Measurements from ENCODE around the gene GRIN1. TPM values are rescaled to one million over a fixed set of nuclear protein-coding genes. Genes with fewer than 3 reads are reported as not detected.

GRIN1 gene
- total RNA-seq, 1 experiment from 2014 or later: not detected

DNA sequence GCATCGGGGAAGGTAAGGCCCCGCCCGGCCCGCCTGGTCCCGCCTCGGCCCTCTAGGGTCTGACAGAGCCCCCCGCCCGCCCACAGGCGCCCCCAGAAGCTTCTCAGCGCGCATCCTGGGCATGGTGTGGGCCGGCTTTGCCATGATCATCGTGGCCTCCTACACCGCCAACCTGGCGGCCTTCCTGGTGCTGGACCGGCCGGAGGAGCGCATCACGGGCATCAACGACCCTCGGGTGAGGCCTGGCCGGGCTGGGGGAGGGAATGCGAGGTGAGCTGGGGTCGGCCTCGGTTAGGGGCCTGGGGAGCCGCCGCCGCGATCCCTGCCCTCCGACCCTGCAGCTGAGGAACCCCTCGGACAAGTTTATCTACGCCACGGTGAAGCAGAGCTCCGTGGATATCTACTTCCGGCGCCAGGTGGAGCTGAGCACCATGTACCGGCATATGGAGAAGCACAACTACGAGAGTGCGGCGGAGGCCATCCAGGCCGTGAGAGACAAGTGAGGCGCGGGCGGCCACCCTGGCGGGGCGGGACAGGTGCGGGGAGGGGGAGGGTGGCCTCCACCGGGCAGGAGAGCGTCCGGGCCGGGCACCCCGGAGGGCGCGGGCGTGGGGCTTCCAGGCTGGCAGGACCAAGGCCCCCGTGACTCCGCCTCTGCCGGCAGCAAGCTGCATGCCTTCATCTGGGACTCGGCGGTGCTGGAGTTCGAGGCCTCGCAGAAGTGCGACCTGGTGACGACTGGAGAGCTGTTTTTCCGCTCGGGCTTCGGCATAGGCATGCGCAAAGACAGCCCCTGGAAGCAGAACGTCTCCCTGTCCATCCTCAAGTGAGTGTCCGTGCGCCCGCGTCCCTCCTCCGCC, 23.8 kb downstream of the GRIN1 start:
- Histone ChIP-seq H3K36me3 (ENCODE audit: insufficient read depth, low read length) (no peaks in the 10 kb centered on the region), H3K4me1 (ENCODE audit: low read length) (no peaks in the 10 kb centered on the region), H3K9ac (ENCODE audit: low read length) (no peak overlapping the region), H3K27me3 (ENCODE audit: low read length) (no peaks in the 10 kb centered on the region), H3K9me3 (ENCODE audit: low read length) (no peaks in the 10 kb centered on the region), H4K20me1 (ENCODE audit: insufficient read depth, low read depth, low read length) (0 out of 2 replicates have a peak, but pooled peaks cover 2% of the 10 kb centered on the region), H3K27ac (ENCODE audit: low read length) (no peak overlapping the region), H3K4me3 (ENCODE audit: low read length) (no peak overlapping the region), H2AFZ (ENCODE audit: low read length) (no peak overlapping the region), H3K4me2 (ENCODE audit: low read depth, low read length, poor library complexity, severe bottlenecking) (no peak overlapping the region), H3K9me2 (replicated peaks; ENCODE audit: insufficient read depth, low read length) (no peaks in the 10 kb centered on the region), H3K79me2 (ENCODE audit: low read length) (no peaks in the 10 kb centered on the region)
- no peak for DNase-seq

DNA sequence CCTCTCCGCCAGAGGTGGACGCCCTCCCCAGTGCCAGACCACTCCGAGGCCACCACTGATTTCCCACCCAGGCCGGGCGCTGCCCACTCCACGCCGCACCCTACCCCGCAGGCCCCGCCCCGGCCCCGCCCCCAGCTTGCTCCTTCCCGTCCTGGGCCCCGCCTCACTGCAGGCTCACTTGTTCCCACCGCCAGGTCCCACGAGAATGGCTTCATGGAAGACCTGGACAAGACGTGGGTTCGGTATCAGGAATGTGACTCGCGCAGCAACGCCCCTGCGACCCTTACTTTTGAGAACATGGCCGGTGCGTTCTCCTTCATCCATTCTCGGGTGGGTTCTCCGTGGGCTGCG, 24.4 kb downstream of the GRIN1 start:
- Histone ChIP-seq H3K9ac (ENCODE audit: low read length) (no peak overlapping the region), H3K79me2 (ENCODE audit: low read length) (no peaks in the 10 kb centered on the region), H3K4me2 (ENCODE audit: low read depth, low read length, poor library complexity, severe bottlenecking) (no peak overlapping the region), H3K9me3 (ENCODE audit: low read length) (no peaks in the 10 kb centered on the region), H2AFZ (ENCODE audit: low read length) (no peak overlapping the region), H4K20me1 (ENCODE audit: insufficient read depth, low read depth, low read length) (0 out of 2 replicates have a peak, but pooled peaks cover 2% of the 10 kb centered on the region), H3K27me3 (ENCODE audit: low read length) (no peaks in the 10 kb centered on the region), H3K4me3 (ENCODE audit: low read length) (no peak overlapping the region), H3K27ac (ENCODE audit: low read length) (no peak overlapping the region), H3K4me1 (ENCODE audit: low read length) (no peaks in the 10 kb centered on the region), H3K36me3 (ENCODE audit: insufficient read depth, low read length) (no peaks in the 10 kb centered on the region), H3K9me2 (replicated peaks; ENCODE audit: insufficient read depth, low read length) (no peaks in the 10 kb centered on the region)
- DNase-seq: no peak

GRCh38 chr9:137163805-137164204, 24.9 kb downstream of the GRIN1 start:
- no peaks in the 10 kb centered on the region for H3K27me3 ChIP-seq (ENCODE audit: low read length)
- H4K20me1 ChIP-seq (ENCODE audit: insufficient read depth, low read depth, low read length): 0 out of 2 replicates have a peak, but pooled peaks cover 2% of the 10 kb centered on the region
- H3K36me3 ChIP-seq (ENCODE audit: insufficient read depth, low read length): no peaks in the 10 kb centered on the region
- H3K4me2 ChIP-seq (ENCODE audit: low read depth, low read length, poor library complexity, severe bottlenecking): no peak overlapping the region
- no peaks in the 10 kb centered on the region for H3K9me2 ChIP-seq (replicated peaks; ENCODE audit: insufficient read depth, low read length)
- peaks cover 3% of the 10 kb centered on the region; the same call in 1 of the 2 replicates for H3K4me1 ChIP-seq (ENCODE audit: low read length)
- DNase-seq: no peak
- no peaks in the 10 kb centered on the region for H3K9me3 ChIP-seq (ENCODE audit: low read length)
- no peak overlapping the region for H3K27ac ChIP-seq (ENCODE audit: low read length)
- H2AFZ ChIP-seq (ENCODE audit: low read length): no peak overlapping the region
- no peak overlapping the region for H3K4me3 ChIP-seq (ENCODE audit: low read length)
- H3K9ac ChIP-seq (ENCODE audit: low read length): no peak overlapping the region
- H3K79me2 ChIP-seq (ENCODE audit: low read length): no peaks in the 10 kb centered on the region

GRCh38 chr9:137164370-137165249, 25.7 kb downstream of the GRIN1 start:
- no peak for DNase-seq
- H2AFZ ChIP-seq (ENCODE audit: low read length): no peak overlapping the region
- no peaks in the 10 kb centered on the region for H3K9me2 ChIP-seq (replicated peaks; ENCODE audit: insufficient read depth, low read length)
- H3K79me2 ChIP-seq (ENCODE audit: low read length): no peaks in the 10 kb centered on the region
- no peak overlapping the region for H3K27ac ChIP-seq (ENCODE audit: low read length)
- no peaks in the 10 kb centered on the region for H3K27me3 ChIP-seq (ENCODE audit: low read length)
- H3K9ac ChIP-seq (ENCODE audit: low read length): no peak overlapping the region
- H3K4me2 ChIP-seq (ENCODE audit: low read depth, low read length, poor library complexity, severe bottlenecking): no peak overlapping the region
- H3K36me3 ChIP-seq (ENCODE audit: insufficient read depth, low read length): no peaks in the 10 kb centered on the region
- H3K4me3 ChIP-seq (ENCODE audit: low read length): no peak overlapping the region
- no peaks in the 10 kb centered on the region for H4K20me1 ChIP-seq (ENCODE audit: insufficient read depth, low read depth, low read length)
- H3K4me1 ChIP-seq (ENCODE audit: low read length): peaks cover 11% of the 10 kb centered on the region
- H3K9me3 ChIP-seq (ENCODE audit: low read length): no peaks in the 10 kb centered on the region

DNA sequence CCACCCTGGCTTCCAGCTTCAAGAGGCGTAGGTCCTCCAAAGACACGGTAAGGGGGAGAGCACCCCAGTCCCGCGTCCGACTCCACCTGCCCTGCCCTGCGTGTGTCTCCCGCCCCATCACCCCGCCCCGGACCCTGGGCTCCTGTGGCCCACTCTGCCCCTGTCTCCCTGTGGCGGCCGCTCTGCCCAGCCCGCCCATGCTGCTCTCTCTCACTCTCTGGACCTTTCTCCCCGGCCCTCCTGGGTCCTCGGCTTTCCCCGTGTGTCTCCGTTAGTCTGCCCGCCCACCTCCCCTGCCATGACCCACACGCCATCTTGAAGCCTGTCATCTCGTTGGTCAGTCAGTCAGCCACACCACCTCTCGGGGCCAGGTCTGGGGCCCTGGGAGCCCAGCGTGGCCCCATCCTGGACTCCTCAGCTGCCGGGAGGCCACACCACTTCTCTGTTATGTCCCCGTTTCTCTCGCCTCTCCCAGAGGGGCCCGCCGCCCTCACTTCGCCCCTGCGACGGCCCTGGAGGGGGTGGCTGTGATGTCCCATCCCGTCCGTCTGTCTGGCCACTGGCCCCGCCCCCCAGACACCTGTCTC, 26.4 kb downstream of the GRIN1 start:
- Histone ChIP-seq H3K9me2 (replicated peaks; ENCODE audit: insufficient read depth, low read length) (no peaks in the 10 kb centered on the region), H3K27me3 (ENCODE audit: low read length) (no peaks in the 10 kb centered on the region), H2AFZ (ENCODE audit: low read length) (no peak overlapping the region), H3K4me2 (ENCODE audit: low read depth, low read length, poor library complexity, severe bottlenecking) (no peak overlapping the region), H3K9me3 (ENCODE audit: low read length) (no peaks in the 10 kb centered on the region), H3K27ac (ENCODE audit: low read length) (no peak overlapping the region), H3K36me3 (ENCODE audit: insufficient read depth, low read length) (no peaks in the 10 kb centered on the region), H3K4me1 (ENCODE audit: low read length) (peaks cover 18% of the 10 kb centered on the region), H4K20me1 (ENCODE audit: insufficient read depth, low read depth, low read length) (peaks cover 4% of the 10 kb centered on the region; the same call in 1 of the 2 replicates), H3K9ac (ENCODE audit: low read length) (no peak overlapping the region), H3K79me2 (ENCODE audit: low read length) (no peaks in the 10 kb centered on the region), H3K4me3 (ENCODE audit: low read length) (no peak overlapping the region)
- DNase-seq: no peak

GRCh38 chr9:137166380-137167229, 27.7 kb downstream of the GRIN1 start:
- no peak for DNase-seq
- Histone ChIP-seq H3K27me3 (ENCODE audit: low read length) (no peaks in the 10 kb centered on the region), H3K4me2 (ENCODE audit: low read depth, low read length, poor library complexity, severe bottlenecking) (no peak overlapping the region), H3K79me2 (ENCODE audit: low read length) (no peaks in the 10 kb centered on the region), H3K27ac (ENCODE audit: low read length) (no peak overlapping the region), H2AFZ (ENCODE audit: low read length) (no peak overlapping the region), H3K4me1 (ENCODE audit: low read length) (peaks cover 29% of the 10 kb centered on the region), H3K4me3 (ENCODE audit: low read length) (no peak overlapping the region), H3K9me2 (replicated peaks; ENCODE audit: insufficient read depth, low read length) (no peaks in the 10 kb centered on the region), H3K9me3 (ENCODE audit: low read length) (no peaks in the 10 kb centered on the region), H3K36me3 (ENCODE audit: insufficient read depth, low read length) (no peaks in the 10 kb centered on the region), H4K20me1 (ENCODE audit: insufficient read depth, low read depth, low read length) (peaks cover 9% of the 10 kb centered on the region; the same call in 1 of the 2 replicates), H3K9ac (ENCODE audit: low read length) (no peak overlapping the region)

- DNase-seq: no peak
Observed at GRCh38 chr9:137167277-137167746, 28.4 kb downstream of the GRIN1 start.

More at GRCh38 chr9:137167277-137167746, 28.4 kb downstream of the GRIN1 start:
- H3K9ac ChIP-seq (ENCODE audit: low read length): no peak overlapping the region
- H3K9me2 ChIP-seq (replicated peaks; ENCODE audit: insufficient read depth, low read length): no peaks in the 10 kb centered on the region
- no peak overlapping the region for H3K4me3 ChIP-seq (ENCODE audit: low read length)
- H3K9me3 ChIP-seq (ENCODE audit: low read length): no peaks in the 10 kb centered on the region
- H3K79me2 ChIP-seq (ENCODE audit: low read length): no peaks in the 10 kb centered on the region
- peaks cover 10% of the 10 kb centered on the region; the same call in 1 of the 2 replicates for H4K20me1 ChIP-seq (ENCODE audit: insufficient read depth, low read depth, low read length)
- H3K4me1 ChIP-seq (ENCODE audit: low read length): peaks cover 29% of the 10 kb centered on the region
- H3K27me3 ChIP-seq (ENCODE audit: low read length): no peaks in the 10 kb centered on the region
- no peaks in the 10 kb centered on the region for H3K36me3 ChIP-seq (ENCODE audit: insufficient read depth, low read length)
- no peak overlapping the region for H2AFZ ChIP-seq (ENCODE audit: low read length)
- H3K27ac ChIP-seq (ENCODE audit: low read length): no peak overlapping the region
- H3K4me2 ChIP-seq (ENCODE audit: low read depth, low read length, poor library complexity, severe bottlenecking): no peak overlapping the region

Measured in Karpas-422 (cell line).